ENCODE results near the gene ITIH5.

Gene ITIH5

GRCh38 chr10:7547206-7547605 is 119.6 kb downstream of the ITIH5 start:
- DNase-seq (ENCODE audit: insufficient read length, low spot score) (no peak), FAIRE-seq (no peak)
- no peak for TF ChIP-seq PAX5 (IDR thresholded peaks at IDR 0.05; ENCODE audit: insufficient read depth, low read length, severe bottlenecking)
- TF ChIP-seq TAF1 (IDR thresholded peaks at IDR 0.05; ENCODE audit: low read depth, low read length): no peak
- TF ChIP-seq SPI1 (IDR thresholded peaks at IDR 0.05; ENCODE audit: low read depth, low read length): no peak

DNA sequence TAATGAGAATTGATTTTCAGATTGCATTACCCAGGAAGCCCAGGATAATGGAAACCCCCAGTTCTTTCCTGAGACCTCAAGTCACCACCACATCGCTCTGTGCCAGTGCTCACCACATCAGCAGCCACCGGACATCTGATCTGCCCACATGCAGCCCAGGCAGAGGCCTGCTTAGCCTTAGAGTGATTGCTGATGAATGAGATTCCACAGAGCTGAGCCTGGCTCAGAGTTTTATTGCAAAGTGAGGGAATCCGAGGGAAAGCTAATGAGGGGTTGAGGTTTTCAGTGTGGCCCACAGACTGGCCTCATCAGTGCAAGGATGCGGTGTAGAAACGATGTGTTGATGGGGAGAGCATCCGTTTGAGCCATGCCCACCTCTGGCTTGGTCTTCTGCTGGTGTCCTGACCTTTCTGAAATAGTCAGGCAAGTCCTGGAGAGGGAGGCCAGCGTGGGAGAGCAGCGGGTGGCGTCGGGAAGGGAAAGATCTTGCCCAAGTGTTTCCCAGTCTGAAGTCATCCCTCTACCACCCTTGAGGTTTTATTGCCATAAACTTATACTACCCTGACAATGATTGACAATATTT is 120.3 kb downstream of the ITIH5 start:
- FAIRE-seq (no peak), DNase-seq (ENCODE audit: insufficient read length, low spot score) (no peak)
- TF ChIP-seq POLR2A (IDR thresholded peaks at IDR 0.05; ENCODE audit: low read depth, low read length): no peak

DNA sequence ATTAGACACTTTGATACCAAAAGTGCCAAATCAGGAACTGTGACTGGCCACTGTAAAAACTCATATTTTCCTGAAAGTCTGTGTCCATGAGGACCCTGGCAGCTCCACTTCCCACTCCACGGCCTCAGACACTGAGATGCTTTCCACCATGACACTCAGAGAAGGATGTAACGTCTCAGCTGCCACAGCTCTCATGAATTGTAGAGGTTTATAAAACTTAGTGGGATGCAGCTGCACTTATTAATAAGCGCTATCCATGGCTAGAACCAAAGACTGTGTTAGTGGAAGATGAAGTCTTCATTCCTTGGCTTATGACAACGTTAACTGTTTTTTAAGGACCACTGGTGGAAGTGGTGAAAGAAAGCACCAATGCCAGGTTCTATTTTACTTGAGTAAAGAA is 121.0 kb downstream of the ITIH5 start:
- DNase-seq (ENCODE audit: insufficient read length, low spot score): no peak
- no peak for FAIRE-seq
- TF ChIP-seq POLR2A (IDR thresholded peaks at IDR 0.05; ENCODE audit: low read depth, low read length) (no peak), PAX5 (IDR thresholded peaks at IDR 0.05; ENCODE audit: insufficient read depth, low read length, severe bottlenecking) (no peak)

DNA sequence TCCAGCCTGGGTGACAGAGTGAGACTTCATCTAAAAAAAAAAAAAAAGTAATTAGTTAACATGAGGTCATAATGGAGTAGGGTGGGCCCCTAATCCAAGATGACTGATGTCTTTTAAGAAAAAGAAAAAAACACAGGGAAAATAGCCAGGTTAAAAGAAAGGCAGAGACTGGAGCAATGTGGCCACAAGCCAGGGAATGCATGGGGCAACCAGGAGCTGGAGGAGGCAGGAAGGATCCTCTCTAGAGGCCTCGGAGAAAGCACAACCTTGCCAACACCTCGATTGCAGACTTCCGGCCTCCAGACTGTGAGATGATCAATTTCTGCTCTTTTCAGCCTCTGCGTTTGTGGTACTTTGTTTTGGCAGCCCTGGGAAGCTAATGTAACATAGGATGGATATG is 121.5 kb downstream of the ITIH5 start:
- DNase-seq (ENCODE audit: insufficient read length, low spot score) (no peak), FAIRE-seq (no peak)
- no peak for TF ChIP-seq POLR2AphosphoS5 (IDR thresholded peaks at IDR 0.05; ENCODE audit: low read depth, low read length)
- no peak for TF ChIP-seq TAF1 (IDR thresholded peaks at IDR 0.05; ENCODE audit: low read depth, low read length)
- no peak for TF ChIP-seq SPI1 (IDR thresholded peaks at IDR 0.05; ENCODE audit: low read depth, low read length)
- TF ChIP-seq PAX5 (IDR thresholded peaks at IDR 0.05; ENCODE audit: insufficient read depth, low read length, severe bottlenecking): no peak
- no peak for TF ChIP-seq POU2F2 (IDR thresholded peaks at IDR 0.05; ENCODE audit: low read depth, low read length)
- TF ChIP-seq POLR2A (IDR thresholded peaks at IDR 0.05; ENCODE audit: low read depth, low read length): no peak

DNA sequence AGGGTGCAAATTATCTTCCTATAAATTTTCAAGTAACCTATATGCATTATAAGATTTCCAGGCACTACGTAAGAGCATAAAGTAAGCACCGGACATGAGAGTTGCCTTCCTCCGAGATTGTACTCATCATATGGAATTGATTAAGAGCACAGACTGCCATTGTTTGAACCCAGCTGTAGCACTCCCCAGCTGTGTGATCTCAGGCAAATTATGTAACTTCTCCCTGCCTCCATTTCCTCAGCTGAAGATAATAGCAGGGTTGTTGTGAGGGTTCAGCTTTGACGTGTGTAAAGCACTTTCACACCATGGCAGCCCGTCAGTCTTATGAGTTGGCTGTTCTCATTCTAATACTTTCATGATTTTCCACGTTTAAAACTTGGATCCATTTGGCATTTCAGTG is 122.6 kb downstream of the ITIH5 start:
- no peak for TF ChIP-seq TAF1 (IDR thresholded peaks at IDR 0.05; ENCODE audit: low read depth, low read length)
- no peak for TF ChIP-seq SPI1 (IDR thresholded peaks at IDR 0.05; ENCODE audit: low read depth, low read length)
- TF ChIP-seq POLR2AphosphoS5 (IDR thresholded peaks at IDR 0.05; ENCODE audit: low read depth, low read length): no peak
- TF ChIP-seq PAX5 (IDR thresholded peaks at IDR 0.05; ENCODE audit: insufficient read depth, low read length, severe bottlenecking): no peak
- no peak for TF ChIP-seq POLR2A (IDR thresholded peaks at IDR 0.05; ENCODE audit: low read depth, low read length)
- no peak for TF ChIP-seq POU2F2 (IDR thresholded peaks at IDR 0.05; ENCODE audit: low read depth, low read length)
- DNase-seq (ENCODE audit: insufficient read length, low spot score) (no peak), FAIRE-seq (no peak)

DNA sequence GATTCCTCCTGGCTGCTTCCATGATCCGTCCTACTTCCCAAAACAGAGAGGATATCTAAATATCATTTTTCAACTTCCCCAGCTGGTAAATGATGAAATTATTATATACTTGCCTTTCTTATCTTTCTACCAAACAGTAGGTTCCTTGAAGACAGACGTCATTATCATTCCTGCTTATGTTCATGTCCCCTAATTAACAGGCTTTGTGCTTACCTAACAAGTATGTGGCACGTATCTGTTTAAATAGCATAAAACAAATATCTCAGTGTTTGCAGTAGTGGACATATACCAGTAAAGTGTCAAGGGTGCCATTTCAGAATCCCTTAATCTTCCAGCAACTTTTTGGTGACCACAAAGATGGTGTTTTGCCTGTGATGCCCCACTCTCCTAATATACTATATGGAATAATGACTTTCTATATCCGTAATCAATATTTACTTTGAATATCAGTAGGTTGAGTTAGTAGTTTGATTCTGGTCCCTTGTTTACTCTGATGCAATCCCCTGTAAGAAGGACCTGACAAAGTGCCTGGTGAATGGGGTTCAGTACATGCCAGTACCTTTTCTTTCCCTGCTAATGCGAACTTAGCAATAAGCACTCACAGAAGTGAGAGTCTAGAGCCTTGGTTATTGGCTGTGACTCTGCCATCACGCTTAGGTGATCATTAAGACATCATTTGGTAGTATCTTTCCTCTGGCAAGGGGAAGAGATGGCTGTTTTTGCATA is 124.4 kb downstream of the ITIH5 start:
- no peak for DNase-seq (ENCODE audit: insufficient read length, low spot score)
- TF ChIP-seq TAF1 (IDR thresholded peaks at IDR 0.05; ENCODE audit: low read depth, low read length): no peak
- no peak for TF ChIP-seq POLR2A (IDR thresholded peaks at IDR 0.05; ENCODE audit: low read depth, low read length)
- TF ChIP-seq POU2F2 (IDR thresholded peaks at IDR 0.05; ENCODE audit: low read depth, low read length): no peak
- no peak for TF ChIP-seq PAX5 (IDR thresholded peaks at IDR 0.05; ENCODE audit: insufficient read depth, low read length, severe bottlenecking)
- TF ChIP-seq POLR2AphosphoS5 (IDR thresholded peaks at IDR 0.05; ENCODE audit: low read depth, low read length): no peak
- TF ChIP-seq SPI1 (IDR thresholded peaks at IDR 0.05; ENCODE audit: low read depth, low read length): no peak
- no peak for FAIRE-seq

GRCh38 chr10:7541137-7542087 is 125.4 kb downstream of the ITIH5 start:
- DNase-seq (ENCODE audit: insufficient read length, low spot score): no peak
- TF ChIP-seq POLR2AphosphoS5 (IDR thresholded peaks at IDR 0.05; ENCODE audit: low read depth, low read length): no peak
- no peak for TF ChIP-seq SPI1 (IDR thresholded peaks at IDR 0.05; ENCODE audit: low read depth, low read length)
- TF ChIP-seq TAF1 (IDR thresholded peaks at IDR 0.05; ENCODE audit: low read depth, low read length): no peak
- no peak for TF ChIP-seq POU2F2 (IDR thresholded peaks at IDR 0.05; ENCODE audit: low read depth, low read length)
- TF ChIP-seq PAX5 (IDR thresholded peaks at IDR 0.05; ENCODE audit: insufficient read depth, low read length, severe bottlenecking): no peak
- no peak for TF ChIP-seq POLR2A (IDR thresholded peaks at IDR 0.05; ENCODE audit: low read depth, low read length)
- no peak for FAIRE-seq

DNA sequence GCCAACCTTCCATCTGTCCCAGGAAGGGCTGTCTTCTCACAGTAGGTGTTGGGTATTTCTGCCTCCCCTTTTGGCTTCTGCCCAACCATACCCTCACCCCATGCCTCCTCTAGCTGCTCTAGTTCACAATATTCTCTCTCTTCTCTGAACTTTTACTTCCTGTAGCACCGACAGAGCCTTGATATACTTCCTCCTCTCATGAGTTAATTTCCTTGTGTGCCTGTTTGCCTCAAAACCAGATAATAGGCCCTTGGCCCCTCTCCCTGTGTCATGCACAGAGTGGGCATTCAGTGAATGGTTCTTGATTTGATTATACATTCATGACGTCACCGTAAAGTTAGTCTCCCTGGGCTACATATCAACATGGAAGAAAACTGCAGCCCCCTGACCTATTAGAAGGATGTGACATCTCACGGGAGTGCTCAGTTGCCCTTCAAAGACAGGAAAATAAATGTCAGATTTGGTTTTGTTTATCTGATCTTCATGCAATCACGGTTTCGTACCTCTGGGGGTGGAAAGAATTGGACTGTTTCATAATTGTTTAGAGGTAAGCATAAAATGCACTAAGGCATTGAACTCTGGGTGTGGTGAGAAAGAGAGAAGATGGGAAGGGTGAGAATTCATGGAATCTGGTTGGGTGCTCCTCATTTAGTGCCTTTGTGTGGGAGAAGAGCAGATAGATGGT is 127.7 kb downstream of the ITIH5 start:
- DNase-seq (ENCODE audit: insufficient read length, low spot score) (no peak), FAIRE-seq (no peak)
- TF ChIP-seq POU2F2 (IDR thresholded peaks at IDR 0.05; ENCODE audit: low read depth, low read length) (no peak), TAF1 (IDR thresholded peaks at IDR 0.05; ENCODE audit: low read depth, low read length) (no peak), POLR2A (IDR thresholded peaks at IDR 0.05; ENCODE audit: low read depth, low read length) (no peak), POLR2AphosphoS5 (IDR thresholded peaks at IDR 0.05; ENCODE audit: low read depth, low read length) (no peak), SPI1 (IDR thresholded peaks at IDR 0.05; ENCODE audit: low read depth, low read length) (no peak), PAX5 (IDR thresholded peaks at IDR 0.05; ENCODE audit: insufficient read depth, low read length, severe bottlenecking) (no peak)

GRCh38 chr10:7537126-7537525 is 129.6 kb downstream of the ITIH5 start:
- FAIRE-seq (no peak), DNase-seq (ENCODE audit: insufficient read length, low spot score) (no peak)
- TF ChIP-seq SPI1 (IDR thresholded peaks at IDR 0.05; ENCODE audit: low read depth, low read length) (no peak), TAF1 (IDR thresholded peaks at IDR 0.05; ENCODE audit: low read depth, low read length) (no peak), PAX5 (IDR thresholded peaks at IDR 0.05; ENCODE audit: insufficient read depth, low read length, severe bottlenecking) (no peak), POLR2AphosphoS5 (IDR thresholded peaks at IDR 0.05; ENCODE audit: low read depth, low read length) (no peak), POU2F2 (IDR thresholded peaks at IDR 0.05; ENCODE audit: low read depth, low read length) (no peak), POLR2A (IDR thresholded peaks at IDR 0.05; ENCODE audit: low read depth, low read length) (no peak)

Measured in GM12891 (cell line).